ENCODE results near the gene TCEAL8.
A peak's percentile ranks its signal among the peaks of the same experiment; 100 is the strongest.
"Not testable (repeated sequence)": the region's sequence is repeated elsewhere in the genome, so short reads cannot be mapped to it uniquely, and the experiment has no call there.

The TCEAL8 gene

GRCh38 chrX:103254921-103255493, at the start of gene TCEAL8:
TSS of gene TCEAL8 (minus strand) at chrX:103255155. CDS start at chrX:103253979, 1,176 bp downstream.
- peak; percentile 23 to 39 for DNase-seq

DNA sequence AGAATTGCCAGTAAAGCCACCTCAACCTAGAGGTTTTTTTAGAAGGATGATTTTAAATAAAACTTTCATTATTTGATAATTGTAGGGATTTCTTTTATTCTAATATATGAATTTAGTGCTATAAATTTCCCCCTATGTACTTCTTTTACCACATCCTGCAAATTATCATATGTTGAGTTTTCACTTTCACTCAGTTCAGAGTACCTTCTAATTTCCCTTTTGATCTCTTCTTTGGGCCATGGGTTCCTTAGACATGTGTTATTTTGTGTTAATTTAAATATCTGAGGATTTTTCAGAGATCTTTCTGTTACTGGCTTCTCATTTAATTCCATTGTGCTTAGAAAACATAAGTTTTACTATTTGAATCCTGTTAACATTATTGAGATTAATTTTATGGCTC, 49.8 kb upstream of the TCEAL8 start:
- no peak for DNase-seq

GRCh38 chrX:103293118-103293517, 38.2 kb upstream of the TCEAL8 start:
- no peak for DNase-seq

- no peak for DNase-seq
Measured at GRCh38 chrX:103279624-103280023, 24.7 kb upstream of the TCEAL8 start.

- DNase-seq = no peak
Measured at GRCh38 chrX:103276581-103277002, 21.6 kb upstream of the TCEAL8 start, which contains the start of gene TCEAL5. TSS of gene TCEAL5 (minus strand) at chrX:103276750. CDS start at chrX:103274563, 2,187 bp downstream.

- DNase-seq = no peak
Measured at GRCh38 chrX:103275947-103276567, 21.1 kb upstream of the TCEAL8 start.

GRCh38 chrX:103274284-103274683, 19.3 kb upstream of the TCEAL8 start:
- no peak for DNase-seq

GRCh38 chrX:103258275-103258674, 3.3 kb upstream of the TCEAL8 start:
- no peak for DNase-seq

DNA sequence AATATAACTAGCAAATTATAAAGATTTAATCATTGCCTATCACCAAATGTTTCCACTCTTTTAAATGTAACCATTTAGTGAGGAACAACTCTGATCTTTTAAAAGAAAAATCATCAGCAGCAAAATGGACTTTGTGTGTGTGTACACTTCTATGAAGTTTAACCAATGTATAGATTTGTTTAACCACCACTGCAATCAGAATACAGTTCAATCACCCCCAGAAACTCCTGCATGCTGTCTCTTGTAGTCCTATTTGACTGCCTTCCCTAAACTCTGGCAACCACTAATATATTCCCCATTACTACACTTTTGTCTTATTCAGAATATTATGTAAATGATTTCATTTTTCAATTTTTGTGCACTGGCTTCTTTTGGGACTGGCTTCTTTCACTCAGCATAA, 1.7 kb upstream of the TCEAL8 start:
- DNase-seq = no peak

GRCh38 chrX:103254171-103254824, 657 bp downstream of the TCEAL8 start:
- DNase-seq = peak in 1 of 2 experiments; percentile 34

- DNase-seq = no peak
Measured at GRCh38 chrX:103253608-103254007, 1.3 kb downstream of the TCEAL8 start.

GRCh38 chrX:103250977-103251376, 4.0 kb downstream of the TCEAL8 start:
- no peak for DNase-seq

- no peak for DNase-seq
Measured at GRCh38 chrX:103249805-103250204, 5.2 kb downstream of the TCEAL8 start.

- DNase-seq = peak in 1 of 2 experiments; percentile 11
Measured at GRCh38 chrX:103248553-103248952, 6.4 kb downstream of the TCEAL8 start.

GRCh38 chrX:103240155-103240554, 14.8 kb downstream of the TCEAL8 start:
- no peak for DNase-seq

- DNase-seq = no peak
Measured at GRCh38 chrX:103236296-103236695, 18.7 kb downstream of the TCEAL8 start.

DNA sequence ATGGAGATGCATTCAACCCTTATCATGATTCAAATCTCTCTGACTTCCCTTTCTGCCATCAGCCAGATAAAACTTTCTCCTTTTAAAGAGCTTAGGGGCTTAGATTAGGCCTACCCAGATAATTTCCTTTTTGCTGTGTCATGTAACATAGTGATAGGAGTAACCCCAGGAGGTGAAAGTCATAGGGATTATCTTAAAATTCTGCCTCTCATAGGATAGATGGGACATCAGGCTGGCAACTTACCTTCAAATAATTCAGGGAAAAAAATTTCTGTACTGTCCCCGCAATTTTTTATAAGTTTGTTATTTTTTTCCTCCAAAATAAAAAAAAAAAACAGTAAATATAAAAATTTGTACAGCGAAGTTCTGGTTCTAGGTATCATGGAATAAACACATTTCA, 19.3 kb downstream of the TCEAL8 start:
- not testable (repeated sequence) for DNase-seq

GRCh38 chrX:103234869-103235268, 20.1 kb downstream of the TCEAL8 start:
- DNase-seq = no peak

- no peak for DNase-seq
Measured at GRCh38 chrX:103233263-103233662, 21.7 kb downstream of the TCEAL8 start.

- DNase-seq = not testable (repeated sequence)
Measured at GRCh38 chrX:103225918-103226317, 29.0 kb downstream of the TCEAL8 start.

GRCh38 chrX:103220511-103221323, 34.2 kb downstream of the TCEAL8 start:
- DNase-seq = no peak

DNA sequence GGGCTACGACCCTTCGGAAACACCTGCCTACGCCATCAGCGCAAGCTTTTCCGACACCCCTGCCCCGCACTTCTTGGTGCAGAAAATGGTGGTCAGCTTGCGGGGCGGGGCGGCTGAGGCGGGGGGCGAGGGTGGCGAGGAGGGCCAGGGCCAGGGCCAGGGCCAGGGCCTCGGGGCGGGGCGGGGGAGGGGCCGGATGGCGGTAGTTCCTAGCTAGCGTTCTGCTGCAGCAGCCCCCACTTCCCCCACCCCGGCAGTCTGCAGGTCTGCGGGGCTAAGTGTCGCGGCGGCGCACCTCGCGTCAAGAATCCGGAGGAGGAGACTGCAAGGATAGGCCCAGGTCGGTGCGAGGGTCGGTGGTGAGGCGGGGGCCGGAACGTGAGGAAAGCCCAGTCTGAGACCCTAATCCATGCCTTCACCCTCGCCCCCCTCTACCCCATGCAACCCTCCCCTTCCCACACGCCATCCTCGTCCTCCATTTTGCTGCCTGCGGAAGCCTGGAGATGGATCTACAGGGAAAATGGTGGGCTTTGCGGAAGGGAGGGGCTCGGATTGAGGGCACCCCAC, 39.4 kb downstream of the TCEAL8 start:
- peak in 1 of 2 experiments; percentile 24 for DNase-seq

DNA sequence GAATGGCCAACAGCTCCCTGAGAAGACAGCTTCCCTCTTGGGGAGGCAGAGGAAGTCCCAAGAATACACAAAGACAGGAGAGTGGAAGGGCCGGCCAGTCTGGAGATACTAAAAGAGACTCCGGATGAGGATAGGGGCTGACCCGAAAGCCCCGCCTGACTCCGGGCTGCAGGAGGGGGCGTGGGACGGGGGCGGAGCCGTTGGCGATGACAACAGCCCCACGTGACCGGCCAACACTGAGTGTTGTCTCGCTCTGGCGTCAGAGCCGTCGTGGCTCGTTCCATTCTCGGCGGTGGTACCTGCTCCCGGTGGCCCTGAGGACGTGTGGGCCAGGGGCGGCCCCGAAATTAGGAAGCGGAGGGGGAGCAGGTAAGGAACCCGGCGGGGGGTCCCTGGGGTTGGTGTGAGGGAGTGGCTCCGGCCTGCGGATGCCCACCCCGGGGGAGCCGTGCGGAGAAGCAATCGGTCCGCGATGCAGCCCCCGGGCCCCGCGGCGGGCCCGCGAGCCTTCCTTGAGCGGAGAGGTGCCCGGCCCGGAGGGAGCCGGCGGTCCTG, 40.0 kb downstream of the TCEAL8 start, which contains the start of gene BEX4:
TSS of gene BEX4 (plus strand) at position 239 of the 555 bp plus-strand sequence. CDS start 1,046 bp downstream, outside the sequence.
- DNase-seq = peak; percentile 15 to 26
